Central memory CD8-positive, alpha-beta T cell (primary cell): Measurements from ENCODE around the gene PHKG2.

Experiments
- ATAC-seq: fragments of 150-1000 bp; cut with Tn5 transposase; replicated peaks from 2 replicates; pipeline ENCODE4 v1.10.0; 2022; ENCODE audit warnings: mild to moderate bottlenecking, moderate FRiP score, moderate number of reproducible peaks; ENCODE audit not compliant: poor library complexity, severe bottlenecking; ENCODE audit errors: extremely low read depth
- DNase-seq, 2 donors: peaks; one replicate each; pipeline ENCODE4 v3.0.0; 2021; ENCODE audit warnings: low spot score in 2 of 2
- H3K27ac Mint-ChIP-seq: one replicate; pipeline ENCODE4 v1.8.0; 2022; ENCODE audit warnings: low read depth, mild to moderate bottlenecking, moderate library complexity, mixed read lengths
- H3K27me3 Mint-ChIP-seq: one replicate; pipeline ENCODE4 v1.8.0; 2022; ENCODE audit warnings: mixed read lengths
- H3K36me3 Mint-ChIP-seq: one replicate; pipeline ENCODE4 v1.8.0; 2022; ENCODE audit warnings: mild to moderate bottlenecking, moderate library complexity, mixed read lengths; ENCODE audit not compliant: insufficient read depth
- H3K4me1 Mint-ChIP-seq: one replicate; pipeline ENCODE4 v1.8.0; 2022; ENCODE audit warnings: mixed read lengths
- H3K4me3 Mint-ChIP-seq: one replicate; pipeline ENCODE4 v1.8.0; 2022; ENCODE audit warnings: mild to moderate bottlenecking, moderate library complexity, mixed read lengths
- H3K9me3 Mint-ChIP-seq: one replicate; pipeline ENCODE4 v1.8.0; 2022; ENCODE audit warnings: mixed read lengths

PHKG2 gene

GRCh38 chr16:30761928-30762902 is 14.0 kb downstream of the PHKG2 start, which contains the start of the genes CFAP119 and RNF40:
TSS of gene CFAP119 (minus strand) at chr16:30762062. CDS start at chr16:30761748, 314 bp downstream.
TSS of gene RNF40 (plus strand) at chr16:30762322. CDS start at chr16:30762546, 224 bp downstream.
- H3K27ac Mint-ChIP-seq = peak within 1 kb of the TSS; percentile 90
- DNase-seq (peak; percentile 79 to 82), ATAC-seq (peak; percentile 91)
- peak within 1 kb of the TSS; percentile 92 for H3K4me3 Mint-ChIP-seq
- peaks cover 31% of the 10 kb centered on the region for H3K36me3 Mint-ChIP-seq
- no peaks in the 10 kb centered on the region for H3K27me3 Mint-ChIP-seq
- no peaks in the 10 kb centered on the region for H3K9me3 Mint-ChIP-seq
- H3K4me1 Mint-ChIP-seq = peaks cover 32% of the 10 kb centered on the region

- H3K4me1 Mint-ChIP-seq = peaks cover 42% of the 10 kb centered on the region
- H3K4me3 Mint-ChIP-seq = peak overlapping the region; percentile 92
- DNase-seq = no peak
- H3K27me3 Mint-ChIP-seq = no peaks in the 10 kb centered on the region
- H3K36me3 Mint-ChIP-seq = peaks cover 38% of the 10 kb centered on the region
- no peaks in the 10 kb centered on the region for H3K9me3 Mint-ChIP-seq
- H3K27ac Mint-ChIP-seq = peak overlapping the region; percentile 90
- no peak for ATAC-seq
Measured at GRCh38 chr16:30762991-30763725, 14.9 kb downstream of the PHKG2 start.

GRCh38 chr16:30764086-30764485 is 15.9 kb downstream of the PHKG2 start:
- DNase-seq (no peak), ATAC-seq (no peak)
- Mint-ChIP-seq H3K27me3 (no peaks in the 10 kb centered on the region), H3K4me1 (peaks cover 51% of the 10 kb centered on the region), H3K36me3 (peaks cover 48% of the 10 kb centered on the region), H3K9me3 (no peaks in the 10 kb centered on the region), H3K4me3 (peak overlapping the region; percentile 92), H3K27ac (no peak overlapping the region)

GRCh38 chr16:30764816-30765465 is 16.7 kb downstream of the PHKG2 start:
- no peak for ATAC-seq
- Mint-ChIP-seq H3K27ac (no peak overlapping the region), H3K36me3 (peaks cover 55% of the 10 kb centered on the region)

GRCh38 chr16:30766206-30766932 is 18.1 kb downstream of the PHKG2 start:
- no peaks in the 10 kb centered on the region for H3K27me3 Mint-ChIP-seq
- peaks cover 58% of the 10 kb centered on the region for H3K36me3 Mint-ChIP-seq
- DNase-seq = no peak
- peak overlapping the region; percentile 39 for H3K27ac Mint-ChIP-seq
- no peaks in the 10 kb centered on the region for H3K9me3 Mint-ChIP-seq
- ATAC-seq = no peak
- peaks cover 45% of the 10 kb centered on the region for H3K4me1 Mint-ChIP-seq
- no peak overlapping the region for H3K4me3 Mint-ChIP-seq

More at GRCh38 chr16:30764816-30765465, 16.7 kb downstream of the PHKG2 start:
- Mint-ChIP-seq H3K9me3 (no peaks in the 10 kb centered on the region), H3K4me1 (peaks cover 55% of the 10 kb centered on the region), H3K4me3 (no peak overlapping the region), H3K27me3 (no peaks in the 10 kb centered on the region)
- no peak for DNase-seq

GRCh38 chr16:30766933-30767284 is 18.7 kb downstream of the PHKG2 start:
- Mint-ChIP-seq H3K4me3 (peak overlapping the region; percentile 4), H3K27me3 (no peaks in the 10 kb centered on the region), H3K36me3 (peaks cover 56% of the 10 kb centered on the region), H3K9me3 (no peaks in the 10 kb centered on the region), H3K4me1 (peaks cover 45% of the 10 kb centered on the region), H3K27ac (peak overlapping the region; percentile 39)
- DNase-seq (no peak), ATAC-seq (no peak)

GRCh38 chr16:30767767-30768465 is 19.7 kb downstream of the PHKG2 start:
- H3K27me3 Mint-ChIP-seq = no peaks in the 10 kb centered on the region
- ATAC-seq (peak; percentile 99), DNase-seq (peak in 1 of 2 donors; percentile 74)
- H3K9me3 Mint-ChIP-seq = no peaks in the 10 kb centered on the region
- peaks cover 50% of the 10 kb centered on the region for H3K4me1 Mint-ChIP-seq
- peaks cover 58% of the 10 kb centered on the region for H3K36me3 Mint-ChIP-seq
- H3K27ac Mint-ChIP-seq = peak overlapping the region; percentile 75
- H3K4me3 Mint-ChIP-seq = peak overlapping the region; percentile 38

GRCh38 chr16:30768583-30769181 is 20.5 kb downstream of the PHKG2 start:
- H3K4me3 Mint-ChIP-seq = no peak overlapping the region
- ATAC-seq = no peak
- DNase-seq = no peak
- H3K4me1 Mint-ChIP-seq = peaks cover 48% of the 10 kb centered on the region
- peak overlapping the region; percentile 75 for H3K27ac Mint-ChIP-seq
- peaks cover 56% of the 10 kb centered on the region for H3K36me3 Mint-ChIP-seq
- H3K9me3 Mint-ChIP-seq = no peaks in the 10 kb centered on the region
- H3K27me3 Mint-ChIP-seq = no peaks in the 10 kb centered on the region

- no peak overlapping the region for H3K4me3 Mint-ChIP-seq
- H3K27ac Mint-ChIP-seq = no peak overlapping the region
- peaks cover 57% of the 10 kb centered on the region for H3K36me3 Mint-ChIP-seq
- H3K27me3 Mint-ChIP-seq = no peaks in the 10 kb centered on the region
- DNase-seq (no peak), ATAC-seq (no peak)
- peaks cover 47% of the 10 kb centered on the region for H3K4me1 Mint-ChIP-seq
- H3K9me3 Mint-ChIP-seq = no peaks in the 10 kb centered on the region
Measured at GRCh38 chr16:30769379-30770089, 21.3 kb downstream of the PHKG2 start.

- no peaks in the 10 kb centered on the region for H3K27me3 Mint-ChIP-seq
- peaks cover 57% of the 10 kb centered on the region for H3K4me1 Mint-ChIP-seq
- H3K36me3 Mint-ChIP-seq = peaks cover 48% of the 10 kb centered on the region
- no peak overlapping the region for H3K27ac Mint-ChIP-seq
- ATAC-seq = no peak
- DNase-seq = no peak
- no peaks in the 10 kb centered on the region for H3K9me3 Mint-ChIP-seq
- H3K4me3 Mint-ChIP-seq = no peak overlapping the region
Measured at GRCh38 chr16:30771726-30772125, 23.5 kb downstream of the PHKG2 start.

- Mint-ChIP-seq H3K9me3 (no peaks in the 10 kb centered on the region), H3K4me3 (no peak overlapping the region)
Measured at GRCh38 chr16:30773826-30774225, 25.6 kb downstream of the PHKG2 start.

More at GRCh38 chr16:30773826-30774225, 25.6 kb downstream of the PHKG2 start:
- Mint-ChIP-seq H3K4me1 (peaks cover 44% of the 10 kb centered on the region), H3K36me3 (peaks cover 32% of the 10 kb centered on the region), H3K27me3 (no peaks in the 10 kb centered on the region), H3K27ac (no peak overlapping the region)
- ATAC-seq (no peak), DNase-seq (no peak)
